WERI-Rb-1 (cell line): ENCODE data around the gene ATP6V0C.

ENCODE experiments used
- DNase-seq: peaks from one replicate; pipeline ENCODE4 v3.0.0-alpha.2; 2020
- H3K27ac ChIP-seq: fragments of 250-450 bp; sonication (Bioruptor Pico); 2 replicates; pipeline ENCODE4 v1.5.1; 2020; ENCODE audit warnings: mild to moderate bottlenecking, moderate library complexity
- H3K27me3 ChIP-seq: fragments of 250-450 bp; sonication (Bioruptor Pico); 2 replicates; pipeline ENCODE4 v1.5.1; 2021; ENCODE audit warnings: mild to moderate bottlenecking, low read depth, moderate library complexity; ENCODE audit not compliant: insufficient read depth, severe bottlenecking
- H3K36me3 ChIP-seq: fragments of 250-450 bp; sonication (Bioruptor Pico); 2 replicates; pipeline ENCODE4 v1.5.1; 2020; ENCODE audit warnings: mild to moderate bottlenecking, moderate library complexity
- H3K4me3 ChIP-seq: 2 replicates; pipeline ENCODE4 v1.5.1; 2011; ENCODE audit warnings: low read depth, mild to moderate bottlenecking, control low read depth, low read length
- H3K9me3 ChIP-seq: fragments of 250-450 bp; sonication (Bioruptor Pico); 2 replicates; pipeline ENCODE4 v1.5.1; 2021; ENCODE audit warnings: mild to moderate bottlenecking, moderate library complexity; ENCODE audit not compliant: severe bottlenecking
- CTCF ChIP-seq: IDR thresholded peaks from 2 replicates; pipeline ENCODE4 v1.5.1; 2011; ENCODE audit warnings: low read depth, mild to moderate bottlenecking, control low read depth, inconsistent platforms, low read length

ATP6V0C gene

DNA sequence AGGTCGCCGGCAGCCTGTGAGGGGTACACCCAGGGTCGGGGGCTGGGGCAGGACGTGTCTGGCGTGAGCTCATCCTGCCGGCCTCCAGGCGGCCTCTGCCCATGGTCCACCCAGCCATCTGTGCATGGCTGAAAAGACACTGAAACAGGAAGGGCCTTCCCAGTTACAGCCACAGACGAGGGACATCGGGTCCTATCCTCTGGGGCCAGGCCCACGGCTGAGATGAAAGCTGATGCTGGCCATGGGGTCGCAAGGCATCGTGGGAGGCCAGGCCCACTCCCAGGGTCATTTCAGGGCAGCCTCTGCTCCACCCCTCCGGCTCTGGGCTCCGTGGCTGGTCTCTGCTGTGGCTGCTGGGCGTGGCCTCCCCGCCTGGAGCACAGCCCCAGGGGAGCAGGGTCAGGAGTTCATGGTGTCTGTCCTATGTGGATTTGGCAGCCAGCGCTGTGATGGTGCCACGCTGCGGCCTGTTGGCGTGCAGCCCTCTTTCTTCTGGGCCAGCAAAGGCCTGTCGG, 16.6 kb upstream of the ATP6V0C start:
- Histone ChIP-seq H3K36me3 (peaks cover 50% of the 10 kb centered on the region), H3K4me3 (no peak overlapping the region), H3K9me3 (no peaks in the 10 kb centered on the region), H3K27ac (peak overlapping the region; percentile 65), H3K27me3 (no peaks in the 10 kb centered on the region)
- peak; percentile 82 for DNase-seq
- TF ChIP-seq CTCF: peak; percentile 18; the same call in 1 of the 2 replicates

- DNase-seq: no peak
- no peak for TF ChIP-seq CTCF
- H3K4me3 ChIP-seq: no peak overlapping the region
- no peaks in the 10 kb centered on the region for H3K27me3 ChIP-seq
- peak overlapping the region; percentile 65 for H3K27ac ChIP-seq
- no peaks in the 10 kb centered on the region for H3K9me3 ChIP-seq
- H3K36me3 ChIP-seq: peaks cover 51% of the 10 kb centered on the region
Observed at GRCh38 chr16:2497695-2498484, 15.9 kb upstream of the ATP6V0C start.

DNA sequence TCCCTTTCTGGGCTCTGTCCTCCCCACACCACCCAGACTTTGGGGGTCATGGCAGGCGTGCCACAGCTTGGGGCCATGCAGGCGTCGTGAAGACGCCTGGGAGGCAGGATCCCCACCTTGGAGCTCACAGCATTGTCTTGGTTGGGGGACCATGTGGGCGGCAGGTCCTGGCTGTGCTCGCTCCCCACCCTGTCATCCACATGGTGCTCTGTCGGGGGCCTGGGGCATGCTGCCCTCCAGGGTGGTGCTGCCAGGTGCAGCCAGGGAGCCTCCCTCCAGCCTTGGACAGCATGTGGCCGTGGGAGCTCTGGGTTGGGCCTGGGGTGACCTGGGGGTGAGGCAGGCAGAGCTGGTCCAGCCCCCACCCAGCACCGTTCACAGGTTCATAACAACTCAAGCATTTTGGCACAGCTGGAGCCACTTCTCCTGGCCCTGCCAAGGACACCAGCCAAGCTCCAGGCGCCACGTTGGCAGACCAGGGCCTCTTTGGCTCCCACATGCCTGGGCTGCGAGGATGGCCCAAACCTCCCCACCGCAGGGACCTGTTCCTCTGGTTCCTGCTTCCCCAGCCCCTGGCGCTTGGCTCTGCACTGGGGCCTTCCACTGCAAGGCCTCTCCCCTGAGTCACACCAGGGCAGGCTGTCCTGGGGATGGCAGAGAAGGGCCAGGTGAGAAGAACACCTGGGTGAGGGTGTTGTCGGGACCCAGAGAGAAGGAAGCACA, 15.1 kb upstream of the ATP6V0C start:
- Histone ChIP-seq H3K9me3 (no peaks in the 10 kb centered on the region), H3K27me3 (no peaks in the 10 kb centered on the region), H3K4me3 (no peak overlapping the region), H3K27ac (peak overlapping the region; percentile 65; the same call in 1 of the 2 replicates), H3K36me3 (peaks cover 46% of the 10 kb centered on the region)
- no peak for DNase-seq
- TF ChIP-seq CTCF: no peak

DNA sequence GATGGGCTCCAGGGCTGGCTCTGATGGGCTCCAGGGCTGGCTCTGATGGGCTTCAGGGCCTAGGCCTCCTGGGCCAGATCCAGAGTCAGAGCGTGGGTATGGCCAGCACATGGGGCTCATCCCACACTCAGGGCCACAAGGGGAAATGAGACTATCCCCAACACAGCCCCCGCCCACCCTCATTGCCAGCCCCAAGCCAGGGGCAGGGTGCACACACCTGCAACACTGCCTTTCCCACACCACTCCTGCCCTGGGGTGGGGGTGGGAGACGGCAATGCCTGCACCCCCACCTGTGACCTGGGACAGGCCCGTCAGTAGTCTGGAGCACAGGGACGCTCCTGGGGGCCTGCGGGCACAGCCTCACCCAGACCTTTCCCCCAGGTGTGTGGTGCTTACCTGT, 14.3 kb upstream of the ATP6V0C start:
- no peak for TF ChIP-seq CTCF
- DNase-seq: no peak
- no peaks in the 10 kb centered on the region for H3K9me3 ChIP-seq
- peaks cover 46% of the 10 kb centered on the region for H3K36me3 ChIP-seq
- no peaks in the 10 kb centered on the region for H3K27me3 ChIP-seq
- H3K4me3 ChIP-seq: no peak overlapping the region
- H3K27ac ChIP-seq: no peak overlapping the region

- TF ChIP-seq CTCF: no peak
- Histone ChIP-seq H3K36me3 (peaks cover 46% of the 10 kb centered on the region), H3K27me3 (no peaks in the 10 kb centered on the region)
Observed at GRCh38 chr16:2499890-2500429, 13.8 kb upstream of the ATP6V0C start.

More at GRCh38 chr16:2499890-2500429, 13.8 kb upstream of the ATP6V0C start:
- Histone ChIP-seq H3K9me3 (no peaks in the 10 kb centered on the region), H3K4me3 (no peak overlapping the region), H3K27ac (peak overlapping the region; percentile 66; the same call in 1 of the 2 replicates)
- DNase-seq: no peak
